WTC11 (cell line): Measurements from ENCODE around the gene TBX4. TPM values are rescaled to one million over a fixed set of nuclear protein-coding genes. Genes with fewer than 3 reads are reported as not detected.

Experiments used
- ATAC-seq: fragments of 200-7000 bp; cut with Tn5 transposase; 2 replicates; pipeline ENCODE4 v1.10.0; 2021; ENCODE audit warnings: mild to moderate bottlenecking, moderate library complexity
- CTCF ChIA-PET: fragments of 300-600 bp; sonication (Branson Sonifier 250); formaldehyde crosslinking; loops from one replicate; lab custom pipeline; 2021; ENCODE audit warnings: antibody characterized with exemption; lab: Charles Lee
- POLR2A ChIA-PET: fragments of 350-600 bp; sonication (Branson Sonifier 250); formaldehyde crosslinking; loops from one replicate; lab custom pipeline; 2021; ENCODE audit warnings: antibody characterized with exemption; lab: Charles Lee
- DNase-seq: peaks from one replicate; pipeline ENCODE4 v3.0.0; 2021; ENCODE audit warnings: low spot score
- H3K27ac Mint-ChIP-seq: 2 replicates; pipeline ENCODE4 v1.8.0; 2021; ENCODE audit warnings: mixed read lengths
- H3K27me3 Mint-ChIP-seq: 2 replicates; pipeline ENCODE4 v1.8.0; 2021; ENCODE audit warnings: low read depth, mild to moderate bottlenecking, moderate library complexity, mixed read lengths
- H3K36me3 Mint-ChIP-seq: 2 replicates; pipeline ENCODE4 v1.8.0; 2021; ENCODE audit warnings: mixed read lengths
- H3K4me1 Mint-ChIP-seq: 2 replicates; pipeline ENCODE4 v1.8.0; 2022; ENCODE audit warnings: mixed read lengths
- H3K4me3 Mint-ChIP-seq: 2 replicates; pipeline ENCODE4 v1.8.0; 2021; ENCODE audit warnings: mild to moderate bottlenecking, moderate library complexity, mixed read lengths
- H3K9me3 Mint-ChIP-seq: 2 replicates; pipeline ENCODE4 v1.8.0; 2021; ENCODE audit warnings: mixed read lengths
- FOXP1 ChIP-seq: sonication (generic); formaldehyde crosslinking; IDR thresholded peaks from 2 replicates; pipeline ENCODE4 v1.8.0; 2022; ENCODE audit warnings: missing genetic modification reagents, mild to moderate bottlenecking, moderate library complexity, borderline replicate concordance
- GTF2I ChIP-seq: fragments of 250-450 bp; sonication (Bioruptor Pico); conservative IDR thresholded peaks from 2 replicates; pipeline ENCODE4 v1.4.0; 2021; ENCODE audit warnings: mild to moderate bottlenecking
- KAT7 ChIP-seq: sonication (generic); formaldehyde crosslinking; IDR thresholded peaks from 2 replicates; pipeline ENCODE4 v1.8.1; 2023; ENCODE audit warnings: missing genetic modification reagents, mild to moderate bottlenecking, borderline replicate concordance
- RELA ChIP-seq: sonication (generic); formaldehyde crosslinking; IDR thresholded peaks from 2 replicates; pipeline ENCODE4 v1.8.1; 2022; ENCODE audit warnings: missing genetic modification reagents, mild to moderate bottlenecking, borderline replicate concordance
- SMAD4 ChIP-seq: sonication (generic); formaldehyde crosslinking; IDR thresholded peaks from 2 replicates; pipeline ENCODE4 v1.8.0; 2022; ENCODE audit warnings: mild to moderate bottlenecking, missing genetic modification reagents
- TP53 ChIP-seq: sonication (generic); formaldehyde crosslinking; IDR thresholded peaks from 2 replicates; pipeline ENCODE4 v1.8.1; 2023; ENCODE audit warnings: mild to moderate bottlenecking, missing genetic modification reagents
- ZBTB21 ChIP-seq: sonication (generic); formaldehyde crosslinking; IDR thresholded peaks from 2 replicates; pipeline ENCODE4 v1.8.1; 2023; ENCODE audit warnings: mild to moderate bottlenecking, missing genetic modification reagents, borderline replicate concordance
- ZNF138 ChIP-seq: sonication (generic); formaldehyde crosslinking; conservative IDR thresholded peaks from 2 replicates; pipeline ENCODE4 v1.8.1; 2022; ENCODE audit warnings: mild to moderate bottlenecking, moderate library complexity, missing genetic modification reagents
- ZNF219 ChIP-seq: sonication (generic); formaldehyde crosslinking; IDR thresholded peaks from 2 replicates; pipeline ENCODE4 v1.8.0; 2023; ENCODE audit warnings: missing genetic modification reagents, mild to moderate bottlenecking, borderline replicate concordance
- ZNF396 ChIP-seq: fragments of 250-450 bp; sonication (Bioruptor Pico); IDR thresholded peaks from 2 replicates; pipeline ENCODE4 v1.8.0; 2021; ENCODE audit warnings: mild to moderate bottlenecking, moderate library complexity, borderline replicate concordance
- total RNA-seq: library from RNA; stranded (reverse); gene quantifications from 3 replicates; pipeline ENCODE4 v1.2.3, GENCODE V29; 2021
- TF ChIP-seq, protein P1 (sequence below): sonication (generic); formaldehyde crosslinking; IDR thresholded peaks from 2 replicates; pipeline ENCODE4 v1.8.0; 2023; ENCODE audit warnings: mild to moderate bottlenecking, missing genetic modification reagents
- TF ChIP-seq, protein P2 (sequence below): fragments of 250-450 bp; sonication (Bioruptor Pico); IDR thresholded peaks from 2 replicates; pipeline ENCODE4 v1.9.0; 2021; ENCODE audit warnings: mild to moderate bottlenecking
- TF ChIP-seq, protein P3 (sequence below): sonication (generic); formaldehyde crosslinking; IDR thresholded peaks from 2 replicates; pipeline ENCODE4 v1.8.0; 2023; ENCODE audit warnings: missing genetic modification reagents
- TF ChIP-seq, protein P4 (sequence below): sonication (generic); formaldehyde crosslinking; IDR thresholded peaks from 2 replicates; pipeline ENCODE4 v1.8.0; 2022; ENCODE audit warnings: mild to moderate bottlenecking, missing genetic modification reagents
- TF ChIP-seq, protein P5 (sequence below): sonication (generic); formaldehyde crosslinking; IDR thresholded peaks from 2 replicates; pipeline ENCODE4 v1.8.1; 2023; ENCODE audit warnings: mild to moderate bottlenecking, moderate library complexity, missing genetic modification reagents
- TF ChIP-seq, protein P6 (sequence below): sonication (generic); formaldehyde crosslinking; IDR thresholded peaks from 2 replicates; pipeline ENCODE4 v1.8.0; 2023; ENCODE audit warnings: missing genetic modification reagents, mild to moderate bottlenecking, borderline replicate concordance
- TF ChIP-seq, protein P7 (sequence below): sonication (generic); formaldehyde crosslinking; IDR thresholded peaks from 2 replicates; pipeline ENCODE4 v1.8.0; 2022; ENCODE audit warnings: mild to moderate bottlenecking, missing genetic modification reagents

TBX4 gene
- total RNA-seq, 1 experiment from 2014 or later, result not detected

DNA sequence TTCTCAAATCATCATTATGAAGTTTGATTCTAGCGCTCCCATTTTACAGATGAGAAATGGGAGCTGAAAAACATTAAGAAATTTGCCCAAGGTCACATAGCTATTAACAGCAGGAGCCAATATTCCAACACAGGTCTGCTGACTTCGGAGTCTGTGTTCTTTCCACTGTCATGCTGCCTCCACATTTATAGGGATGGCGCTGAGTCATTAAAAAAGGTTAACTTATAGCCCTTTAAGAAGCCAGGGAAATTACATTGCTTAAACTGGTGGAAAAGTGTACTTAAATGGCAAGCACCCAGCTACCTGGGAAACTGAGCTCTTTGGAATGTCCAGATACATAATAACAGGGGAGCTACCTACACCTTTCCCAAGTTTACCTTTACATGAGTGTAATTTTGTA is 65.0 kb downstream of the TBX4 start:
- CTCF ChIA-PET, result interaction anchor here (0.7 kb wide), 1 partner anchor 54 kb away, joined by 3 read pairs; no protein-coding TSS in a partner anchor
- no peak for TF ChIP-seq TP53 (CRISPR knock-in tag)
- no peak for TF ChIP-seq RELA (CRISPR knock-in tag)
- no peak for TF ChIP-seq FOXP1 (CRISPR knock-in tag)
- TF ChIP-seq ZNF396 (CRISPR knock-in tag), result no peak
- TF ChIP-seq, protein P1, sequence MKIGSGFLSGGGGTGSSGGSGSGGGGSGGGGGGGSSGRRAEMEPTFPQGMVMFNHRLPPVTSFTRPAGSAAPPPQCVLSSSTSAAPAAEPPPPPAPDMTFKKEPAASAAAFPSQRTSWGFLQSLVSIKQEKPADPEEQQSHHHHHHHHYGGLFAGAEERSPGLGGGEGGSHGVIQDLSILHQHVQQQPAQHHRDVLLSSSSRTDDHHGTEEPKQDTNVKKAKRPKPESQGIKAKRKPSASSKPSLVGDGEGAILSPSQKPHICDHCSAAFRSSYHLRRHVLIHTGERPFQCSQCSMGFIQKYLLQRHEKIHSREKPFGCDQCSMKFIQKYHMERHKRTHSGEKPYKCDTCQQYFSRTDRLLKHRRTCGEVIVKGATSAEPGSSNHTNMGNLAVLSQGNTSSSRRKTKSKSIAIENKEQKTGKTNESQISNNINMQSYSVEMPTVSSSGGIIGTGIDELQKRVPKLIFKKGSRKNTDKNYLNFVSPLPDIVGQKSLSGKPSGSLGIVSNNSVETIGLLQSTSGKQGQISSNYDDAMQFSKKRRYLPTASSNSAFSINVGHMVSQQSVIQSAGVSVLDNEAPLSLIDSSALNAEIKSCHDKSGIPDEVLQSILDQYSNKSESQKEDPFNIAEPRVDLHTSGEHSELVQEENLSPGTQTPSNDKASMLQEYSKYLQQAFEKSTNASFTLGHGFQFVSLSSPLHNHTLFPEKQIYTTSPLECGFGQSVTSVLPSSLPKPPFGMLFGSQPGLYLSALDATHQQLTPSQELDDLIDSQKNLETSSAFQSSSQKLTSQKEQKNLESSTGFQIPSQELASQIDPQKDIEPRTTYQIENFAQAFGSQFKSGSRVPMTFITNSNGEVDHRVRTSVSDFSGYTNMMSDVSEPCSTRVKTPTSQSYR (CRISPR knock-in tag), result no peak
- TF ChIP-seq GTF2I (CRISPR knock-in tag), result no peak
- no peak for TF ChIP-seq ZNF219 (CRISPR knock-in tag)
- TF ChIP-seq, protein P2, sequence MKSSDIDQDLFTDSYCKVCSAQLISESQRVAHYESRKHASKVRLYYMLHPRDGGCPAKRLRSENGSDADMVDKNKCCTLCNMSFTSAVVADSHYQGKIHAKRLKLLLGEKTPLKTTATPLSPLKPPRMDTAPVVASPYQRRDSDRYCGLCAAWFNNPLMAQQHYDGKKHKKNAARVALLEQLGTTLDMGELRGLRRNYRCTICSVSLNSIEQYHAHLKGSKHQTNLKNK (CRISPR knock-in tag), result no peak
- TF ChIP-seq, protein P3, sequence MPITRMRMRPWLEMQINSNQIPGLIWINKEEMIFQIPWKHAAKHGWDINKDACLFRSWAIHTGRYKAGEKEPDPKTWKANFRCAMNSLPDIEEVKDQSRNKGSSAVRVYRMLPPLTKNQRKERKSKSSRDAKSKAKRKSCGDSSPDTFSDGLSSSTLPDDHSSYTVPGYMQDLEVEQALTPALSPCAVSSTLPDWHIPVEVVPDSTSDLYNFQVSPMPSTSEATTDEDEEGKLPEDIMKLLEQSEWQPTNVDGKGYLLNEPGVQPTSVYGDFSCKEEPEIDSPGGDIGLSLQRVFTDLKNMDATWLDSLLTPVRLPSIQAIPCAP (CRISPR knock-in tag), result no peak
- TF ChIP-seq, protein P4, sequence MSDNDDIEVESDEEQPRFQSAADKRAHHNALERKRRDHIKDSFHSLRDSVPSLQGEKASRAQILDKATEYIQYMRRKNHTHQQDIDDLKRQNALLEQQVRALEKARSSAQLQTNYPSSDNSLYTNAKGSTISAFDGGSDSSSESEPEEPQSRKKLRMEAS (CRISPR knock-in tag), result no peak
- TF ChIP-seq, protein P5, sequence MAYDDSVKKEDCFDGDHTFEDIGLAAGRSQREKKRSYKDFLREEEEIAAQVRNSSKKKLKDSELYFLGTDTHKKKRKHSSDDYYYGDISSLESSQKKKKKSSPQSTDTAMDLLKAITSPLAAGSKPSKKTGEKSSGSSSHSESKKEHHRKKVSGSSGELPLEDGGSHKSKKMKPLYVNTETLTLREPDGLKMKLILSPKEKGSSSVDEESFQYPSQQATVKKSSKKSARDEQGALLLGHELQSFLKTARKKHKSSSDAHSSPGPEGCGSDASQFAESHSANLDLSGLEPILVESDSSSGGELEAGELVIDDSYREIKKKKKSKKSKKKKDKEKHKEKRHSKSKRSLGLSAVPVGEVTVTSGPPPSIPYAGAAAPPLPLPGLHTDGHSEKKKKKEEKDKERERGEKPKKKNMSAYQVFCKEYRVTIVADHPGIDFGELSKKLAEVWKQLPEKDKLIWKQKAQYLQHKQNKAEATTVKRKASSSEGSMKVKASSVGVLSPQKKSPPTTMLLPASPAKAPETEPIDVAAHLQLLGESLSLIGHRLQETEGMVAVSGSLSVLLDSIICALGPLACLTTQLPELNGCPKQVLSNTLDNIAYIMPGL (CRISPR knock-in tag), result no peak
- TF ChIP-seq, protein P6, sequence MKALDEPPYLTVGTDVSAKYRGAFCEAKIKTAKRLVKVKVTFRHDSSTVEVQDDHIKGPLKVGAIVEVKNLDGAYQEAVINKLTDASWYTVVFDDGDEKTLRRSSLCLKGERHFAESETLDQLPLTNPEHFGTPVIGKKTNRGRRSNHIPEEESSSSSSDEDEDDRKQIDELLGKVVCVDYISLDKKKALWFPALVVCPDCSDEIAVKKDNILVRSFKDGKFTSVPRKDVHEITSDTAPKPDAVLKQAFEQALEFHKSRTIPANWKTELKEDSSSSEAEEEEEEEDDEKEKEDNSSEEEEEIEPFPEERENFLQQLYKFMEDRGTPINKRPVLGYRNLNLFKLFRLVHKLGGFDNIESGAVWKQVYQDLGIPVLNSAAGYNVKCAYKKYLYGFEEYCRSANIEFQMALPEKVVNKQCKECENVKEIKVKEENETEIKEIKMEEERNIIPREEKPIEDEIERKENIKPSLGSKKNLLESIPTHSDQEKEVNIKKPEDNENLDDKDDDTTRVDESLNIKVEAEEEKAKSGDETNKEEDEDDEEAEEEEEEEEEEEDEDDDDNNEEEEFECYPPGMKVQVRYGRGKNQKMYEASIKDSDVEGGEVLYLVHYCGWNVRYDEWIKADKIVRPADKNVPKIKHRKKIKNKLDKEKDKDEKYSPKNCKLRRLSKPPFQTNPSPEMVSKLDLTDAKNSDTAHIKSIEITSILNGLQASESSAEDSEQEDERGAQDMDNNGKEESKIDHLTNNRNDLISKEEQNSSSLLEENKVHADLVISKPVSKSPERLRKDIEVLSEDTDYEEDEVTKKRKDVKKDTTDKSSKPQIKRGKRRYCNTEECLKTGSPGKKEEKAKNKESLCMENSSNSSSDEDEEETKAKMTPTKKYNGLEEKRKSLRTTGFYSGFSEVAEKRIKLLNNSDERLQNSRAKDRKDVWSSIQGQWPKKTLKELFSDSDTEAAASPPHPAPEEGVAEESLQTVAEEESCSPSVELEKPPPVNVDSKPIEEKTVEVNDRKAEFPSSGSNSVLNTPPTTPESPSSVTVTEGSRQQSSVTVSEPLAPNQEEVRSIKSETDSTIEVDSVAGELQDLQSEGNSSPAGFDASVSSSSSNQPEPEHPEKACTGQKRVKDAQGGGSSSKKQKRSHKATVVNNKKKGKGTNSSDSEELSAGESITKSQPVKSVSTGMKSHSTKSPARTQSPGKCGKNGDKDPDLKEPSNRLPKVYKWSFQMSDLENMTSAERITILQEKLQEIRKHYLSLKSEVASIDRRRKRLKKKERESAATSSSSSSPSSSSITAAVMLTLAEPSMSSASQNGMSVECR (CRISPR knock-in tag), result no peak
- no peak for TF ChIP-seq SMAD4 (CRISPR knock-in tag)
- TF ChIP-seq, protein P7, sequence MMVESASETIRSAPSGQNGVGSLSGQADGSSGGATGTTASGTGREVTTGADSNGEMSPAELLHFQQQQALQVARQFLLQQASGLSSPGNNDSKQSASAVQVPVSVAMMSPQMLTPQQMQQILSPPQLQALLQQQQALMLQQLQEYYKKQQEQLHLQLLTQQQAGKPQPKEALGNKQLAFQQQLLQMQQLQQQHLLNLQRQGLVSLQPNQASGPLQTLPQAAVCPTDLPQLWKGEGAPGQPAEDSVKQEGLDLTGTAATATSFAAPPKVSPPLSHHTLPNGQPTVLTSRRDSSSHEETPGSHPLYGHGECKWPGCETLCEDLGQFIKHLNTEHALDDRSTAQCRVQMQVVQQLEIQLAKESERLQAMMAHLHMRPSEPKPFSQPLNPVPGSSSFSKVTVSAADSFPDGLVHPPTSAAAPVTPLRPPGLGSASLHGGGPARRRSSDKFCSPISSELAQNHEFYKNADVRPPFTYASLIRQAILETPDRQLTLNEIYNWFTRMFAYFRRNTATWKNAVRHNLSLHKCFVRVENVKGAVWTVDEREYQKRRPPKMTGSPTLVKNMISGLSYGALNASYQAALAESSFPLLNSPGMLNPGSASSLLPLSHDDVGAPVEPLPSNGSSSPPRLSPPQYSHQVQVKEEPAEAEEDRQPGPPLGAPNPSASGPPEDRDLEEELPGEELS (CRISPR knock-in tag), result no peak
- TF ChIP-seq ZBTB21, result no peak
- no peak for TF ChIP-seq ZNF138 (CRISPR knock-in tag)
- TF ChIP-seq KAT7 (CRISPR knock-in tag), result no peak
- TF ChIP-seq, all 79 proteins: peak for 0
- Mint-ChIP-seq H3K4me1 (no peaks in the 10 kb centered on the region), H3K27ac (no peak overlapping the region), H3K27me3 (no peaks in the 10 kb centered on the region), H3K4me3 (no peak overlapping the region), H3K9me3 (no peaks in the 10 kb centered on the region), H3K36me3 (no peaks in the 10 kb centered on the region)
- POLR2A ChIA-PET, result no interaction called here
- DNase-seq (no peak), ATAC-seq (no peak)
